NCI-H1930 (cell line): ENCODE measurements around the gene CRYBB3.
"Not testable (repeated sequence)": the region's sequence is repeated elsewhere in the genome, so short reads cannot be mapped to it uniquely, and the experiment has no call there.

Experiments used
- DNase-seq, 2 experiments: peaks; one replicate each; lab custom pipeline; 2025; lab: John Stamatoyannopoulos, UW

The CRYBB3 gene

DNA sequence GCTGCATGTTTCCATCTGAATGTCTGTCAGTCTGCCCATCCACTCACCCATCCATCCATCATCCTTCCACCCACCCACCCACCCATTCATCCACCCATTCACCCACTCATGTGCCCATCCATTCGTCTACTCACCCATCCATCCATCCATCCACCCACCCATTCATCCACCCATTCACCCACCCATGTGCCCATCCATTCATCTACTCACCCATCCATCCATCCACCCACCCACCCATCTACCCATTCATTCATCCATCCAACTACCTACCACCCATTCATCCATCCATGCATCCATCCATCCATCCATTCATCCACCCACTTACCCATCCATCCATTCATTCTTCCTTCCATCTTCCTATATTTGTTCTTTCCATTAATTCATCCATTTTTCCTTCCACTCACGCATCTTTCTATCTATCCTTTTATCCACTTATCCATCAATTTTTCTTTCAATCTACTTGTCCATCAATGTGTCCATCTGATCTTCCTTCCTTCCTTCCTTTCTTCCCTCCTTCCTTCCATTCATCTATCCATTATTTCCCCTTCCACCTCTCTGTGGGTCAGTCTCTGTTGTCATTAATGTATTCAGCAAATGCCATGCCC, 8.0 kb downstream of the CRYBB3 start:
- no peak for DNase-seq

DNA sequence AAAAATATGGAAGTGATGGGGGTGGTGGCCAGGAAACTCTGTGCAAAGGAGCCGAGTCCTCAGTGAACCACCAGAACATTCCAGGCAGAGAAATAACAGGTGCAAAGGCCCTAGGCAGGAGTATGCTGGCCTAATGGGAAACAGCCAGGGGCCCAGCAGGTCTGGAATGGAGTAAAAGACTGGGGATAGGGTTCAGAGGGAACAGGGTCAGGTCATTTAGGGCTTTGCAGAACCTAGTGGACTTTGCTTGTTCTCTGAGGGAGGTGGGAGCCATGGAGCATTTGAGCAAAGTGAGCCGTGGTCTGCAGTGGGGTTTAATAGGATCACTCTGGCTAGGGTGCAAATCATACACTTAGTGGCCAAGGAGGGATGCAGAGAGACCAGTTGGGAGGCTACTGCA, 8.7 kb downstream of the CRYBB3 start:
- DNase-seq = no peak

DNA sequence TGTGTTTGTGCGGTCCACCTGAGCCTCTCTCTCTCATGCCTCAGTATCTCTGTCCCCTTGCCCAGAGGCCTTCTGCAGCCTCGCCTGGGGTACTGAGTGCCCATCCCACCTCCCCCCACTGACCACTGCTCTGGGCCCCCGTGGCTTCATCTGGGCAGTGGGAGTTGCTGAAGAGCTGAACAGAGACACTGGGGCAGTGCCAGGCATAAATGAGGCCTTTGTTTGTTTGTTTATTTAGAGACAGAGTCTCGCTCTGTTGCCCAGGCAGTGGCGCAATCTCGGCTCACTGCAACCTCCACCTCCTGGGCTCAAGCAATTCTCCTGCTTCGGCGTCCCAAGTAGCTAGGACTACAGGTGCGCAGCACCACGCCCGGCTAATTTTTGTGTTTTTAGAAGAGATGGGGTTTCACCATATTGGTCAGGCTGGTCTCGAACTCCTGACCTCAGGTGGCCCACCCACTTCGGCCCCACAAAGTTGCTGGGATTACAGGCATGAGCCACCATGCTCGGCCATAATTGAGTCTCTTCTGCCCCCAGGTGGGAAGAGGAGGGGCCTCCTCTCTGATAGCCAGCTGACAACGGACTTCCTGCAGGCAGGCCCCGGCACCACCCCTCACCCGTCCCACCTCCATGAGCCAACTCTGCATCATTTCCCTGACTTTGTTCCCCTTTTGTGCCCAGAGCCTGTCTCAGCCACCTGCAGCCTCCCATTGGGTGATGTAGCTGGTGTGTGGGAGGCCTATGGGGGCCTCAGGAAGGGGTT, 9.3 kb downstream of the CRYBB3 start:
- no peak for DNase-seq

DNA sequence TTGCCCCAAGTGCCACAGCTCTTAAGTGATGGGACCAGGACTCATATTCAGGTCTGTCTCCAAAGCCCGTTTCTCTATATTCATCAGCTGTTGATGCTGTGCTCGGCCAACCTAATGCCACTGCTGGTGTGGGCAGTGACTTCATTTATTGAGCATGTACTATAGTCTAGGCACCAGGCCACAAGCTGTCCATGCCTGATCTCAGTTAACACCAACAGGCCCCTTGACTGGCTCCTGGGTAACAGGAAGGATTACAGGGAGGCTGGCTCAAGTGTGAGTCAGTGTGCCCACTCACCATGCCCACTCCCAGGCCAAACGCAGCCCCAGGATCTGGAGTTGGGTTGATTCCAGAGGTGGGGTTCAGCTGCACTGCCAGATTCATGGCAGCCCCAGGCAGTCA, 11.1 kb downstream of the CRYBB3 start:
- no peak for DNase-seq

DNA sequence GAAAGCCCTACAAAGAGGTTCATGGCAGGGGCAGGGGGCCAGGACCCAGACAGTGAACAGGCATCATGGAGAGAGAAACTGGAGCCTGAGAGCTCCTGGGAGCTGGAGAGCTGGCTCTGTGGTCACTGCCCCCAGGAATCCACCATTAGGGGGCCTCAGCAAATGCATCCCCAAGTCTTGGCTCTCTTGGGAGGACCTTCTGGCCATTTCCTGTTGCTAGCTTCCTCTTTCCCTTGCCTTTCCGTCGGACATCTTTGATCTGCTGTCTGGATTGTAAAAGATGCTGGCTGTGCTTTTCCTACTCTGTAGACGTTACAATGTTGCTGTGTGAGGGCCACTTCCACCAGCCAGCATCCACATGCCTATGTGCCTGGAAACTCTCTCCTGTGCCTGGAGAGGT, 12.7 kb downstream of the CRYBB3 start:
- DNase-seq = no peak

DNA sequence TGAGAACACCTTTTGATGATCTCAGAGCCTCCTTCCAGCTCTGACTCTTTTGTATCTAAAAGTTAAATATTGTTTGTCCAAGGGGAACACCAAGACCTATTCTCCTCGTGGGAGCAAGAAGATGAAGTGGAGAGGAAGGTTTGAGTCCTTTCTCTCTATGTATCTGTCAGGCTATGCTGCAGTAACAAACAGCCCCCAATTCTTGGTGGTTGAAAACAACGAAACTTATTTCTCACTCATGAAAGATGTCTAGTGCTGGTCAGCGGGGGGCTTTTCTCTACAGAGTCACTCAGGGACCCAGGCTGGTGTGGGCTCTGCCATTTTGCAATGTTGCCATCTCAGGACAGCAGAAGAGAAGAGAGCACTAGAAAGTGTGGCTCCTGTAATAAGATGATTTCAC, 13.6 kb downstream of the CRYBB3 start:
- no peak for DNase-seq

DNA sequence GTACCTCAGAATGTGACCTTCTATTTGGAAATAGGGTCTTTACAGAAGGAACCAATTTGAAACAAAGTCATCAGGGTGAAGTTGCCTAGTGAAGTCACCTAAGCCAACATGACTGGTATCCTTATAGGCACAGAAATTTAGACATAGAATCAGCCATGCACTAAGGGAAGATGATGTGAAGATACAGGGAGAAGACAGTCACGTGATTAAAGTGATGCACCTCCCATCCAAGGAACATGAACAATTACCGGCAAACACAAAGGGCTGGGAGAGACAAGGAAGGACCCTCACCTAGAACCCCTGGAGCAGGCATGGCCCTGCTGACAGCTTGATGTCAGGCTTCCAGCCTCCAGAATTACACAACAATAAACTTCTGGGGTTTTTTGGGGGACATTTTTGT, 16.6 kb downstream of the CRYBB3 start:
- no peak for DNase-seq

DNA sequence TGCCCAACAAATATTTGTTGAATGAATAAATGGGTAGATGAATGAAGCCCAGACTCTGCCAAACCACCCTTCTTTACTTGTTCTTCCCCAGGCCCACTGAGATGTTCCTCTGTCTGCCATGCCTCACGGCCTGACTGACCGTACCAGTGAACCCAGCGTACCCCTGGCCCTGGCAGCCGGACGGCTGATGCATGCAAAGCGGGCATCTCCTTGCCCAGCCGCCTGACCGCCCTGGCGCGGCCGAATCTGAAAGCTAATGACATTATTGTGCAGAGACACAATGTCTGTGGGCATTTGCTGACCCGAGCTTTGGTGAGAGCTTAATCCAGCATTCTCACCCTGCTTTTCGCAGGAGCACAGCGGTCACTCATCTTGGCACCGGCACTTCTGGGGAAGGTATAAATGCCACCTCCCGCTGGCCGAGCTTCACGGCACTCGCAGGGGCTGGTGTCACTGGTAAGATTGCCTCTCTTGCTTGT, 19.6 kb downstream of the CRYBB3 start, which contains the start of gene CRYBB2:
CRYBB2 (plus strand) TSS at position 429 of the 479 bp plus-strand sequence. CDS start 1,791 bp downstream, outside the sequence.
- no peak for DNase-seq

DNA sequence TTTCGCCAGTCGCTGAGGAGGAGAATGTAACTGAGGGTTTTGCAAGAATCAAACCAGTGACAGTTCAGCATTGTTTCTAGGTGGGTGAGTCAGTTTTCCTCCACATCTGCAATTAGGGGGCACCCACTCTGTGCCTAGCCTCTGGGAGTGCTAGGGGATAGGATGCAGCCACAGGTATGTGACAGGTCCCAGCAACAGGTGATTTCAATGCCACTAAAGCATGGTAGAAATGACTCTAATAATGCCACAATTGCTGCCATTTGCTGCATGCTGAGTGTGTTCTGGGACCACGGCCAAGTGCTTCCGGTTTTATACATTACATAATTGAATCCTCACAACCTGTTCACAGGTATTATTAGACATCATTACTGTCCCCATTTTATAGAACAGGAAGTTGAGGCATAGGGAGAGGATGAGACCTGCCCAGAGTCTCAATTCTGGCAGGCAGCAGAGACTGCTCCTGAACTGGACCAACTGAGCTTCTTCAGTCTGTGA, 20.3 kb downstream of the CRYBB3 start:
- DNase-seq = no peak

DNA sequence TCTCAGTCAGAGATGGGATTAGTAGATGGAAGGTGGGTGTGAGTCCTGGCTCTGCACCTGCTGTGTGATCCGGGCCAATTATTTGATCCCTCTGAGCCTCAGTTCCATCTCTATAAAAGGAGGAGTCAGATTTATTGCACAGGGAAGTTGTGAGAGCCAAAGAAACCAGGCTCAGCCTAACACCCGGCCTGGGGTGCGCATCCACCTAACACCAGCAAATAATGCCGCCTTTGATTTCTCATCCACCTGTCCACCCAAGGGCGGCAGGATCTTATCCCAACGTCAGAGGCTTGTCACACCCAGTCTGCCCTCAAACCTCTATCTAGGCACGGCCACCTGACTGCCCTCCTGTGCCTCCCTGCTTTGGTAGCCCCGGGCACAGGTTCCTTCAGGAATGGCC, 22.1 kb downstream of the CRYBB3 start:
- DNase-seq = no peak

DNA sequence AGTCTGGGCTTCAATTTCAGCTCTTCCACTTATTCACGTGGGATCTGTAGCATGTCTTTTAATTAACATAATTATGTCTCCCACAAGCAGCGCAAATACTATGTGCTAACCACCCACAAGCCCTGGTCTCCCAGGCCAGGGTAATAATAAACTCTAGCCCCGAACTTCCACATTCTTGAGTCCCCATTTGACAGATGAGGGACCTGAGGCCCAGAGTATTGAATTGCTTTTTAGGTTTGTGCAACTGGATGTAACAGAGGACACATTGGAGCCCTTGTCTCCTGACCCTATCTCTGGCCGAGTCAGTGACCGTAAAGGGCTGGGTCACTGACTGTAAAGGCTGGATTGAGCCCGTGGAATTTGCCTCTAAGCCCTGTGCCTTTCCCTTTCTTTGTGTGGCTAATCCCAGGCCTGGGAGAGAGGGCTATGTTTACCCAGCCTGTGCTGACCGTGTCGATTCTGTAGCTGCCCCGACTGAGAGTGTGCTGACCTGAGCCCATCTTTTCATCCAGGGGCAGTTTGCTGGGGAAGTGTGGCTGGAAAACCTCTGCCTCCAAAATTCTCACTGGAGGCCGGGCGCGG, 23.7 kb downstream of the CRYBB3 start:
- no peak for DNase-seq

DNA sequence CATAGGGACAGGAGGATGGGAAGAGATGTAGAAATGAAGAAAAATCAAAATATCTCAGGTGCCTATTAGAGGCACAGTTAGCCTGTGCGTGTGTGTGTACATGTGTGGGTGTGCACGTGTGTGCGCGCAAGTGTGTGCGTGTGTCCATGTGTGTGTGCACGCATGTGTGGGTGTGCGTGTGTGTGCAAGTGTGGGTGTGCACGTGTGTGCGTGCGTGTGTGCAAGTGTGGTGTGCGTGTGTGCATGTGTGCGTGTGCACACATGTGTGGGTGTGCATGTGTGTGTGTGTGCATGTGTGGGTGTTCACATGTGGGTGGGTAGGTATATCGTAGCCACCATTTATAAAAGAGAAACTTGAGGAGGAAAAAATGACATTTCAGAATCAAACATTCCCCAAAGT, 29.2 kb downstream of the CRYBB3 start:
- no peak for DNase-seq

DNA sequence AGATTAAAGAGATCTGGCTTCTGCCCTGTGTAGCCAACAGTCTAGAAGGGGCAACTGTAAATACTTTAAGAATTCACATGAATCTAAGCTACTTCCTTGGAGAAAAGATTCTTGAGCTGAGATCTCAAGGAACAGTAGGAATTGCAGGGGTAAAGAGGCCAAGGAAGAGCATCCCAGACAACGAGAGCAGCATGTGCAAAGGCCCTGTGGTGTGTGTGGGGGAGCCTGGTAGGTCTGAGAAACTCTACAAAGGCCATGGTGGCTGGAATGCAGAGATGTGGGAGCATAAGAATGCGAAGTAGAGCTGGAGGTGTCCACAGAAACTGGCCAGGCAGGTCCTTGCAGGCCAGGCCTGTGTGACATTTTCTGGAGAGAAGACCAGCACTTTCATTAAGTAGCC, 31.1 kb downstream of the CRYBB3 start:
- not testable (repeated sequence) for DNase-seq

DNA sequence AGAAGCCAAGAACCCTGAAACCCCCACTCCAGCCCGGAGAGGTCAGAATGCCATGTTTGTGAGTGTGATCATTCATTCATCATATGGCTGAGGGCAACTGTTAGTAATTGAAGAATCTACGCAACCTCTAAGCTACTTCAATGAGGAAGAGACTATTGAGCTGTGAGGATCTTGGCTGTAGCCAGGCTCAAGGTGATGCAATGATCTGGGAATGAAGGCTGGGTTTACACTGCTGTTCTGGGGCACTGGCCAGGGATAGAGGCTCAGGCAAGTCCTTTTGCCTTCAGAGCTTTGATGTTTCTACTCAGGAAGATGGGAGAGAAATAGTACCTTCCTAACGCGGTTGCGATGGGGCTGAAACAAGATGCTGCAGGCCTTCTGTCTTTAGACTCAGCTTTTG, 32.6 kb downstream of the CRYBB3 start:
- DNase-seq = no peak

DNA sequence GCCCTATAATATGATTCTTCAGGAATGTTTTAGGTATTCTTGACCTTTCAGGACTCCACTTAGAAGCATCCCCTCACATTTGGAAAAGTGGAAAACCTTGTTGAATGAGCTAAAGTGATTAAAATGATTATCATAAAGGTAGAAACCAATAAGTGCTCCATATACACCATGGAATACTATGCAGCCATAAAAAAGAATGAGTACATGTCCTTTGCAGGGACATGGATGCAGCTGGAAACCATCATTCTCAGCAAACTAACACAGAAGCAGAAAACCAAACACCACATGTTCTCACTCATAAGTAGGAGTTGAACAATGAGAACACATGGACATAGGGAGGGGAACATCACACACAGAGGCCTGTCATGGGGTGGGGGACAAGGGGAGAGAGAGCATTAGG, 34.0 kb downstream of the CRYBB3 start:
- not testable (repeated sequence) for DNase-seq

DNA sequence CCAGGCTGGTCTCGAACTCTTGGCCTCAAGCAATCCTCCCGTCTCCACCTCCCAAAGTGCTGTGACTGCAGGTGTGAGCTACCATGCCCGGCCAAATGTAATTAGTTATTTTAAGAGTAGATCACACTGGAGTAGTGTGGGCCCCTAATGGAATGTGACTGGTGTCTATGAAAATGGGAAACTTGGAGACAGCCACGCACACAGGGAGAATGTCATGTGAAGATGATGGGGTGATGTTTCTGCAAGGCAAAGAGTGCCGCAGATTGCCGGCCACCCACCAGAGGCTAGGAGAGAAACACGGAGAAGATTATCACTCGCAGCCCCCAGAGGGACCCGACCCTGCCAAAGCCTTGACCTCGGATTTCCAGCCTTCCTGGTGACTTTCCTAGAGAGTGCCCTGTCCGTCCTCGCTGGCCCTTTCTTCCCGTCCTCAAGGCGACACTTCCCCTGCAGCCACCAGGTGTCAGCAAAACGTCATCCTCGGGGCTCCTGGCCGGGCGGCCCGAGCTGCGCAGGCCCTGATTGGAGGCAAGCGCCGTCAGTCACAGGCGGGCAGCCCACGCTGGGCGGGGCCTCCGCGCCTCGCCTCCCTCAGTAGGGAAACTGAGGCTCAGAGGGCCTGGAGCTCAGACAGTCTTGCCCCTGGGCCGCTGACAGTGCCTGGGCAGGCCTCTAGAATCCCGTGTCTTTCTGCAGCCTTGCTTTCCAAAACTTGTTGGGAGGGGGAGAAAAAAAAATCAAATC, 36.1 kb downstream of the CRYBB3 start:
- DNase-seq = peak; percentile 57 to 86

DNA sequence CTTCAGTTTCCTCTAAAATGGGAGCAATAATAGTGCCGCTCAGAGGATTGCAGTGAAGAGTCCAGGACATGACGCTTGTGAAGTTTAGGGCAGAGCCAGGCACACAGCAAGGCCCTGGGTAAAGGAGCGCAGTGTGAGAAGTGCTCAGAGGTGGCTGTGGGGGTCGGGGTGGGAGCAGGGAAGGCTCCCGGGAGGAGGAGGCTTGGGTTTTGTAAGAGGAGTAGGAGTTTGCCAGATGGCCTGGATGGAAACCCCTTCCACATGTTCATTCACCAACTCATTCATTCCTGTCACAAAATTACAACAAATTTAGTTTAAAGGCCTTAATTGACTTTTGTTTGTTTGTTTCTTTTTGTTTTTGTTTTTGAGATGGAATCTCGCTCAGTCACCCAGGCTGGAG, 36.8 kb downstream of the CRYBB3 start:
- no peak for DNase-seq

DNA sequence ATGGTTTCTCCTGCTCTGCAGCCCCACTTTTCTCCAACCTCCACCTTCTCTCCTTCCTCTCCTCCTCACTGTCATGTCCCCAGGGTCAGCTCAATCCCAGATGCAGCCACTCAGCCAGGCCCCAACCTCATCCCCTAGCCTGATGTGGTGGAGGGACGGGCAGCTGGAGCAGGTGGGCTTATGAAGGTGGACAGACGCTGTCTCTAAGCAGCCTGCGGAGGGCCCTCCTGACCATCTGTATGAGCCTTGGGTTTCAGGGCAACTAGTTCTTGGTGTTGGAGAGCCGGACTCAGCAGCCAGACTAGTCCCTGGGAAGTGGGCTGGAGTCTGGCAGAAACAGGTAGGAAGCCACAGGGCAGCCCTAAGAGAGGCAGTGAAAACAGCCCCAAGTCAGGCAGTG, 37.8 kb downstream of the CRYBB3 start:
- no peak for DNase-seq

DNA sequence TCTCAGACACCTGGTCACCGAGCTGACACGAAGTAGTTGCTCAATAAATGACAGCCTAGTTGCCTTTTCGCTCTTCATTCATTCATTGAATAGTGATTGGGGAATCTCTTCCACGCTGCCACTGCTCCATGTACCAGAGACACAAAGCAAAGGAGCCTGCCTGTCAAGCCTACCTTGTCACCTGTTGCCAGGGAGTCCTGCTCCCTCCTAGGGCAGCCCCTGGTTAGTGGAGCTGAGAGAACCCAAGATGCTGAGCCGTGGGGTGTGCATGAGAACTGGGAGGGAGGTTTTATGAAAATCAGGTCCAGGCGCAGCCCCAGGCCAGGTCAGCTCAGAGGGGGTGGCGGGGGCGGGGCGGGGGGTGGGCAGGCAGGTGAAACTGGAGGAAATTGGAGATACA, 38.4 kb downstream of the CRYBB3 start:
- not testable (repeated sequence) for DNase-seq

DNA sequence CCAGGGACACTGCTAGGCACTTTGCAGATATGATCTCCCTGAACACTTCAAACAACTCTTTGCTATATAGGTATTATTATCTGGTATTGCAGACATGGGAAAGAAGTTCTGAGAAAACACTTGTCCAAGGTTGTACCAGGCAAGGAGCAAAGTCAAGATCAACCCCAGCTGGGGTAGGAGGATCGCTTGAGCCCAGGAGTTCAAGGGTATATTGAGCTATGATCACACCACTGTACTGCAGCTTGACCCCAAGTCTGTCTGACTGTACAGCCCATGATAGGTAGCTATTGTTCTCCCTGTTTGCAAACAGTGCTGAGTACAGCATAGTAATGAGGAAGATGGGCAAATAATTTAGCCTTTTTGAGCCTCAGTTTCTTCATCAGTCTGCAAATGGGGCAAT, 55.5 kb downstream of the CRYBB3 start:
- peak in 1 of 2 experiments; percentile 11 for DNase-seq
